Heart right ventricle (tissue), 16 donors: ENCODE measurements around the gene TTC9. TPM values are rescaled to one million over a fixed set of nuclear protein-coding genes. Genes with fewer than 3 reads are reported as not detected.
A peak's percentile ranks its signal among the peaks of the same experiment; 100 is the strongest.

Experiments
- ATAC-seq, 8 donors: fragments of 200-7000 bp; cut with Tn5 transposase; one replicate each; pipeline ENCODE4 v1.9.1; 2020; ENCODE audit warnings: mild to moderate bottlenecking in 8 of 8, moderate library complexity in 8 of 8, moderate number of reproducible peaks in 1 of 8
- DNase-seq, 2 donors: peaks; one replicate each; pipeline ENCODE4 v3.0.0-alpha.2; 2020
- H3K27ac ChIP-seq, 10 donors: fragments of 200-600 bp; sonication (generic) in 2 of 10; one replicate each; pipeline versions ENCODE4 v1.5.0 to v1.8.0; 2020 to 2022; ENCODE audit warnings: mild to moderate bottlenecking in 3 of 10
- H3K27me3 ChIP-seq, 7 donors: fragments of 200-600 bp; one replicate each; pipeline ENCODE4 v1.8.0; 2021 to 2022; ENCODE audit warnings: mild to moderate bottlenecking in 2 of 7
- H3K36me3 ChIP-seq, 9 donors: fragments of 200-600 bp; sonication (generic) in 1 of 9; one replicate each; pipeline versions ENCODE4 v1.5.0 to v1.8.0; 2020 to 2022; ENCODE audit warnings: mild to moderate bottlenecking in 2 of 9
- H3K4me1 ChIP-seq, 9 donors: fragments of 200-600 bp; sonication (generic) in 1 of 9; one replicate each; pipeline versions ENCODE4 v1.5.0 to v1.8.0; 2020 to 2022; ENCODE audit warnings: mild to moderate bottlenecking in 4 of 9
- H3K4me3 ChIP-seq, 10 donors: fragments of 200-600 bp; sonication (generic) in 2 of 10; one replicate each; pipeline versions ENCODE4 v1.5.0 to v1.8.0; 2020 to 2022; ENCODE audit warnings: mild to moderate bottlenecking in 7 of 10, moderate library complexity in 2 of 10
- H3K9me3 ChIP-seq, 11 donors: fragments of 200-600 bp in 10 of 11; sonication (generic) in 2 of 11; one replicate each; pipeline versions ENCODE4 v1.5.0 to v1.8.0; 2013 to 2022; ENCODE audit warnings: mild to moderate bottlenecking in 2 of 11, control low read depth in 1 of 11, moderate library complexity in 1 of 11
- CTCF ChIP-seq, 9 donors: fragments of 200-600 bp; sonication (generic) in 2 of 9; IDR thresholded peaks; one replicate each; pipeline versions ENCODE4 v1.5.0 to v1.8.0; 2021 to 2022; ENCODE audit warnings: antibody characterized with exemption in 9 of 9, mild to moderate bottlenecking in 5 of 9, moderate library complexity in 1 of 9
- WGBS, 2 donors: extraction: QIAGEN DNeasy Blood & Tissue Kit; methylation state at CpG; one replicate each; pipeline ENCODE4 v1.1.7; 2013; ENCODE audit warnings: inconsistent platforms in 1 of 2; 5-methylcytosine and 5-hydroxymethylcytosine counted together
- intact Hi-C, 10 donors: fragments of 100-400 bp; cut with DNase I; formaldehyde crosslinking; loops; one replicate each; pipeline versions ENCODE4 v1.11.1 to v1.14.2; 2022
- polyA plus RNA-seq, 2 donors: library from polyadenylated mRNA; stranded (reverse); fragments of 200-250 nt; gene quantifications; one replicate each; pipeline ENCODE4 v1.2.3, GENCODE V29; 2013
- total RNA-seq, 10 donors: library from RNA; stranded (reverse); fragmentation: NEBNext Ultra II Directional in 3 of 10; extraction: Animal tissue kit (Norgen Biotek cat#: 25700) in 3 of 10; gene quantifications; one replicate each; pipeline versions ENCODE4 v1.2.1 to v1.2.4, GENCODE V29; 2021 to 2023
- donor health status: Arrhythmogenic right ventricular cardiomyopathy.
- donor health status: ischemic (EF 13 %, LVEDD 7.1; RV severe dilation, severe dysfunction).
- donor health status: healthy with polysubstance abuse.
- donor health status: DM: no; HTN: yes; CAD: no.
- donor health status: DM: no; HTN: no; CAD: no.
- donor health status: ischemic (EF 25% LVEDD 6.9; RV normal size, moderate dysfunction).
- donor health status: ischemic (EF 25% LVEDD 5.7; RV mildly dilated, moderate dysfunction).
- donor health status: healthy.
- donor health status: DM: yes; HTN: yes; CAD: no.
- donor health status: Ischemic cardiomyopathy.
- donor health status: ischemic (EF 35%, LVEDD 5.7; RV mildly dilated, moderate dysfunction).
- donor health status: nonischemic (EF 11% LVEDD 7.7; RV severe dilation, severe dysfunction).
- donor health status: DM: yes; HTN: yes; CAD: no.
- donor health status: PGD.
- donor health status: ischemic (EF 29% LVEDD 5.4; RV normal size, mild dysfunction).
- donor health status: nonischemic (EF 23%, LVEDD 6.1; RV moderate dilation, normal function).

TTC9 gene
- total and polyA plus RNA-seq, 12 donors: 0.22 to 2.9 (median 1.1) TPM

DNA sequence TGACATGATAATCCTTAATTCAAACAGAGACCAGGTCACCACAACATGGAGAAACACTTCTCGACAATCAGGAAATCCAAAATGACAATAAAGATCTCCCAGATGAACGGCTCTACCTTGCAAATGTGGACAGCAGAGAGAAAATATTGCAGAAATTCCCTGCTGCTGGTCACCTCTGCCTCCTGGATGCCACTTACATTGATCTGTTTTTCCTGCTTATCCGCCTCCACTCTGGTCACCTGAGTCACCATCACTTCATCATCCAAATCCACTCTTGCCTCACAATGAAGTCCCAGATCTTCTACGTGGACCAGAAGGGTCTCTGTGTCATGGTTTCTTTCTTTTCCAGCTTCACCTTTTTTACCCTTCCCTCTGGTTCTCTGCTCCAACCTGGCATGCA lies 21.1 kb downstream of the TTC9 start:
- WGBS, 2 donors: 90 to 95% methylated on average over 4 of the region's 4 CpGs
- intact Hi-C loops: no loop called here
- no peak for TF ChIP-seq CTCF (IDR thresholded peaks at IDR 0.05)
- ATAC-seq (no peak), DNase-seq (no peak)
- H3K9me3 ChIP-seq: no peaks in the 10 kb centered on the region
- H3K36me3 ChIP-seq: no peaks in the 10 kb centered on the region
- no peaks in the 10 kb centered on the region for H3K27me3 ChIP-seq
- no peak overlapping the region for H3K4me3 ChIP-seq
- H3K27ac ChIP-seq: no peak overlapping the region
- peaks cover 0 to 25% (median 10%) of the 10 kb centered on the region in 9 donors for H3K4me1 ChIP-seq

DNA sequence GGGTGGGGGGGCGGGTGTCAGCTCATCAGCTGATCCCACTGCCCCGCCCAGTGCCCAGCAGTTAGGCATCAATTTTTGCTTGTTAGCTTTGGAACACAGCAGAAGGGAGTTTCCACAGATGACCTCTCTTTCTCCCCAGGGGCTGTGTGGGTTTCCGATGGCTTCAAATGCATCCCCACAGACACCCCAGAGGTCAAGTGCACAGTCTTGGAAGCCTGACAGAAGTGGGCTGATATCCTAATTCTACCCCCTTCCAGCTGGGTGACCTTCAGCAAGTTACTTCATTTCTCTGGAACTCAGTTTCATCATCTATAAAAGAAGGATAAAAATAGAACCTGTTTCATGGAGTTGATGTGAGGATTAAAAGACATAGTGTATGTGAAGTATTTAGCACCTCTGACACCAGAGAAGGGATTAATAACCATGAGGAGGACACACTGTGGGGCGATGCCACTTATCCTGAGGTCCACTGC lies 22.0 kb downstream of the TTC9 start:
- ATAC-seq (peak in 7 of 8 donors; percentile 43 to 86 (median 68)), DNase-seq (no peak)
- Histone ChIP-seq H3K4me3 (no peak overlapping the region), H3K9me3 (no peaks in the 10 kb centered on the region), H3K4me1 (peaks cover 0 to 25% (median 10%) of the 10 kb centered on the region in 9 donors), H3K27me3 (no peaks in the 10 kb centered on the region), H3K27ac (peak overlapping the region in 4 of 10 donors; percentile 16 to 56 (median 24)), H3K36me3 (no peaks in the 10 kb centered on the region)
- WGBS, 2 donors: 55 to 60% methylated on average over 4 of the region's 4 CpGs
- TF ChIP-seq CTCF (IDR thresholded peaks at IDR 0.05): no peak
- intact Hi-C loops: no loop called here

- H3K27me3 ChIP-seq: no peaks in the 10 kb centered on the region
- H3K27ac ChIP-seq: no peak overlapping the region
- 79 to 82% methylated on average over 6 of the region's 6 CpGs for WGBS, 2 donors
- no peaks in the 10 kb centered on the region for H3K9me3 ChIP-seq
- no peak for TF ChIP-seq CTCF (IDR thresholded peaks at IDR 0.05)
- ATAC-seq (no peak), DNase-seq (no peak)
- H3K4me1 ChIP-seq: peaks cover 0 to 25% (median 10%) of the 10 kb centered on the region in 9 donors
- intact Hi-C loops: no loop called here
- no peak overlapping the region for H3K4me3 ChIP-seq
- H3K36me3 ChIP-seq: no peaks in the 10 kb centered on the region
Observed at GRCh38 chr14:70664698-70665447, 23.2 kb downstream of the TTC9 start.

DNA sequence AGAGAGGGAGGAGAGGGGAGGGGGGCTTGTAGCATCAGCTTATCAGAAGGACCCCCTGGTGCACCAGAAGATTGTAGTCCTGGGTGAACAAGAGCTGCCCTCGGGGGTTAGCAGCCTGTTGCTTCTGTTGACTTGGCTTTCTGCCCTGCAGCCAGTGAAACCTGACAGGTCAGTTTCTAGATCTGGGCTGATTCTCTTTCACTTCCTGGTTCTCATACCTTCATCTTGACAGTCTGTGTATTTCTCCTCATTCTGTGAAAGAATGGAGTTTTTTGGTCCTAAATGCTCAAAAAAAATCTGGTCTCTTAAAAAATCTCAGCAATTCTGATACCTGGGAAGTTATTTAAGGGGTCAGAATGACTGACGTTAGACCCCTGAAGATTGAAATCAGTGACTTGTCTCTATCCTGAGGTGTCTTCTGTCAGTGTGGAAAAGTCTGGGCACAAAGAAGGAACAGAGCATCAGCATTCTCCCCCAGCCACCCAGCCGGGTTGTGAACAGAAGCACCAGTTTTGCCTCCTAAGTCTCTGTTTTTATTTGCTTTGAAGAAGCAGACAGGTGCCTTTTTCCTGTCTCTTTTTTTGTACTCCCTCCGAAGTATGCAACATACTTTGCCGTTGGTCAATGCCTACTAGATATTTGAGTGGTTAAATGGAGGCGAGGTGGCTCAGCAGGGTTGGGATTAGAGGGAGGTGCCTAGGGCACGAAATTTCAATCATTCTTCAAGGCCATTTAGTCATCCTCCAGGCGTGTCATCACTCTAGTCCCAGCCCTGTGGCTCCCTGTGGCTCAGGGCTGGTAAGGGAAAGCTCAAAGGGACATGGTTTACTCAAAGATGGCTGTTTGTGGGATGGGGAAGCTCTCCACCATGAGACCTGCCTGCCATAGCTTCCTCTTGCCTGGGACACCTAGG lies 24.0 kb downstream of the TTC9 start:
- no peak overlapping the region for H3K4me3 ChIP-seq
- no peaks in the 10 kb centered on the region for H3K36me3 ChIP-seq
- no peaks in the 10 kb centered on the region for H3K9me3 ChIP-seq
- TF ChIP-seq CTCF (IDR thresholded peaks at IDR 0.05): no peak
- no peak for DNase-seq
- 79 to 80% methylated on average over 8 of the region's 8 CpGs for WGBS, 2 donors
- peaks cover 0 to 25% (median 10%) of the 10 kb centered on the region in 9 donors for H3K4me1 ChIP-seq
- intact Hi-C loops: no loop called here
- H3K27me3 ChIP-seq: no peaks in the 10 kb centered on the region
- ATAC-seq: no peak
- no peak overlapping the region for H3K27ac ChIP-seq
